H1 (cell line): ENCODE data around the gene ZNF536.

Source experiments
- CBX5 ChIP-seq: fragments of 300-800, 300-1000 bp; sonication (generic); IDR thresholded peaks from 2 replicates; pipeline ENCODE4 v1.7.1; 2016; ENCODE audit warnings: antibody characterized with exemption, low read length, low read depth
- JUND ChIP-seq: IDR thresholded peaks from 2 replicates; pipeline ENCODE4 v1.6.1; 2011; ENCODE audit warnings: mild to moderate bottlenecking, improper control_type of control experiment, low read length
- NANOG ChIP-seq: IDR thresholded peaks from 2 replicates; pipeline ENCODE4 v1.6.1; 2011; ENCODE audit warnings: low read length, low read depth, mild to moderate bottlenecking, inconsistent platforms; ENCODE audit not compliant: insufficient read depth, poor library complexity, severe bottlenecking
- POLR2A ChIP-seq, 2 experiments: IDR thresholded peaks; 1 replicate in 1 of 2; 2 replicates in 1 of 2; pipeline ENCODE4 v1.6.1; 2011; ENCODE audit warnings: low read depth in 2 of 2, low read length in 2 of 2, mild to moderate bottlenecking in 2 of 2; ENCODE audit errors: control extremely low read depth in 1 of 2
- POLR2AphosphoS5 ChIP-seq: IDR thresholded peaks from 2 replicates; pipeline ENCODE4 v1.6.1; 2011; ENCODE audit warnings: low read depth, low read length
- TAF7 ChIP-seq: optimal IDR thresholded peaks from 2 replicates; pipeline ENCODE3; 2011; ENCODE audit warnings: low read depth, mild to moderate bottlenecking, inconsistent platforms, low read length, moderate library complexity, borderline replicate concordance
- TCF12 ChIP-seq: IDR thresholded peaks from 2 replicates; pipeline ENCODE4 v1.6.1; 2011; ENCODE audit warnings: low read depth, mild to moderate bottlenecking, low read length
- ZNF274 ChIP-seq: IDR thresholded peaks from 2 replicates; pipeline ENCODE4 v1.7.0; 2012; ENCODE audit warnings: low read length, borderline replicate concordance; ENCODE audit errors: extremely low read depth
- TF ChIP-seq, protein P1 (sequence below): IDR thresholded peaks from 2 replicates; pipeline ENCODE4 v1.6.1; 2012; ENCODE audit warnings: inconsistent platforms
- TF ChIP-seq, protein P2 (sequence below), 3 experiments: IDR thresholded peaks; 1 replicate in 2 of 3; 2 replicates in 1 of 3; pipeline versions ENCODE4 v1.5.1 to v1.6.1; 2011; ENCODE audit warnings: low read length in 3 of 3, mild to moderate bottlenecking in 3 of 3, inconsistent platforms in 2 of 3, low read depth in 1 of 3, moderate library complexity in 1 of 3; ENCODE audit not compliant: insufficient read depth in 1 of 3; ENCODE audit errors: control extremely low read depth in 1 of 3

DNA sequence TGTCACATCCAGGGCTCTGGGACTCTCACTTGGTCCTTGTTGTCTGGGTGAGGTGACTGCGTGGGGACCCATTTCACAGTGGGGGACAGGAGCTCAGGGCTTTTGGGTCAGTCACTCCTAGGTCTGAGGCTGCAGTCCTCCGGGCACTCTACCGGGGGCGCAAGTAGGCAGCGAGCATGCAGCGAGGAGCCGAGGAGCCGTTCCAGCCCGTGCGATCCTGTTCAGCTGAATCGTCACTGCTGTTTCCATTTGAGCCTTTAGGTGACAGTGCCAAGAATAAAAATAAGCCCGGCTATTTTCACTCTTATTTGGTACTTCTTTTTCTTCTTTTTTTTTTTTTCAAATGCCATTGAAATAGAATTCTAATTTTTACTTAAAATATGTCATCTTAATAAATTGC, 126.5 kb downstream of the ZNF536 start:
- TF ChIP-seq, protein P1, sequence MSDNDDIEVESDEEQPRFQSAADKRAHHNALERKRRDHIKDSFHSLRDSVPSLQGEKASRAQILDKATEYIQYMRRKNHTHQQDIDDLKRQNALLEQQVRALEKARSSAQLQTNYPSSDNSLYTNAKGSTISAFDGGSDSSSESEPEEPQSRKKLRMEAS: 0 out of 2 replicates have a peak, but pooled peaks have one; percentile 12
- TF ChIP-seq CBX5 (no peak), NANOG (no peak), POLR2A (IDR thresholded peaks at IDR 0.05; ENCODE audit: control extremely low read depth in 1 of 2, low read depth in 2 of 2, low read length in 2 of 2) (no peak), ZNF274 (no peak), JUND (no peak), POLR2AphosphoS5 (no peak), TCF12 (no peak), TAF7 (no peak)
- TF ChIP-seq, protein P2, sequence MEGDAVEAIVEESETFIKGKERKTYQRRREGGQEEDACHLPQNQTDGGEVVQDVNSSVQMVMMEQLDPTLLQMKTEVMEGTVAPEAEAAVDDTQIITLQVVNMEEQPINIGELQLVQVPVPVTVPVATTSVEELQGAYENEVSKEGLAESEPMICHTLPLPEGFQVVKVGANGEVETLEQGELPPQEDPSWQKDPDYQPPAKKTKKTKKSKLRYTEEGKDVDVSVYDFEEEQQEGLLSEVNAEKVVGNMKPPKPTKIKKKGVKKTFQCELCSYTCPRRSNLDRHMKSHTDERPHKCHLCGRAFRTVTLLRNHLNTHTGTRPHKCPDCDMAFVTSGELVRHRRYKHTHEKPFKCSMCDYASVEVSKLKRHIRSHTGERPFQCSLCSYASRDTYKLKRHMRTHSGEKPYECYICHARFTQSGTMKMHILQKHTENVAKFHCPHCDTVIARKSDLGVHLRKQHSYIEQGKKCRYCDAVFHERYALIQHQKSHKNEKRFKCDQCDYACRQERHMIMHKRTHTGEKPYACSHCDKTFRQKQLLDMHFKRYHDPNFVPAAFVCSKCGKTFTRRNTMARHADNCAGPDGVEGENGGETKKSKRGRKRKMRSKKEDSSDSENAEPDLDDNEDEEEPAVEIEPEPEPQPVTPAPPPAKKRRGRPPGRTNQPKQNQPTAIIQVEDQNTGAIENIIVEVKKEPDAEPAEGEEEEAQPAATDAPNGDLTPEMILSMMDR (IDR thresholded peaks at IDR 0.05; ENCODE audit: control extremely low read depth in 1 of 3, insufficient read depth in 1 of 3, low read depth in 1 of 3, low read length in 3 of 3): peak; percentile 74 to 81 (median 74)
